CD4-positive, alpha-beta T cell treated with Interleukin-17A for 4 hours (primary cell): ENCODE results near the gene TRIM46.
A peak's percentile ranks its signal among the peaks of the same experiment; 100 is the strongest.
"Not testable (repeated sequence)": the region's sequence is repeated elsewhere in the genome, so short reads cannot be mapped to it uniquely, and the experiment has no call there.

ENCODE experiments used
- DNase-seq: peaks from one replicate; pipeline ENCODE4 v3.0.0-alpha.2; 2020; ENCODE audit warnings: mixed read lengths

The TRIM46 gene

GRCh38 chr1:155139895-155140629 lies 33.6 kb upstream of the TRIM46 start, which contains the start of gene DPM3:
DPM3 (minus strand) TSS chr1:155140531; CDS start chr1:155140240, 291 bp downstream.
- DNase-seq, result peak; percentile 91

- no peak for DNase-seq
Measured at GRCh38 chr1:155140630-155140953, 33.1 kb upstream of the TRIM46 start.

- DNase-seq, result no peak
Measured at GRCh38 chr1:155141749-155142148, 31.9 kb upstream of the TRIM46 start.

GRCh38 chr1:155145491-155145890 lies 28.2 kb upstream of the TRIM46 start:
- DNase-seq, result no peak

GRCh38 chr1:155155996-155156643 lies 17.5 kb upstream of the TRIM46 start:
- not testable (repeated sequence) for DNase-seq

- DNase-seq, result no peak
Measured at GRCh38 chr1:155158991-155159390, 14.7 kb upstream of the TRIM46 start.

- no peak for DNase-seq
Measured at GRCh38 chr1:155160128-155160527, 13.5 kb upstream of the TRIM46 start.

GRCh38 chr1:155162631-155163030 lies 11.0 kb upstream of the TRIM46 start:
- not testable (repeated sequence) for DNase-seq

- DNase-seq, result not testable (repeated sequence)
Measured at GRCh38 chr1:155163785-155164184, 9.9 kb upstream of the TRIM46 start.

GRCh38 chr1:155164625-155165024 lies 9.0 kb upstream of the TRIM46 start:
- not testable (repeated sequence) for DNase-seq

- DNase-seq, result no peak
Measured at GRCh38 chr1:155166051-155166470, 7.6 kb upstream of the TRIM46 start.

GRCh38 chr1:155166471-155167165 lies 7.0 kb upstream of the TRIM46 start:
- DNase-seq, result no peak

- DNase-seq, result peak; percentile 93
Measured at GRCh38 chr1:155167166-155168104, 6.2 kb upstream of the TRIM46 start.

GRCh38 chr1:155168105-155168445 lies 5.6 kb upstream of the TRIM46 start:
- not testable (repeated sequence) for DNase-seq

GRCh38 chr1:155168456-155169210 lies 5.0 kb upstream of the TRIM46 start:
- DNase-seq, result no peak

- DNase-seq, result no peak
Measured at GRCh38 chr1:155169541-155169940, 4.1 kb upstream of the TRIM46 start.

GRCh38 chr1:155170101-155170785 lies 3.4 kb upstream of the TRIM46 start:
- no peak for DNase-seq

GRCh38 chr1:155170806-155171205 lies 2.8 kb upstream of the TRIM46 start:
- DNase-seq, result no peak

GRCh38 chr1:155171836-155172731 lies 1.6 kb upstream of the TRIM46 start:
- DNase-seq, result peak; percentile 50
